Sigmoid colon (tissue), 7 donors: ENCODE data around the gene KCNQ1OT1. TPM values are rescaled to one million over a fixed set of nuclear protein-coding genes. Genes with fewer than 3 reads are reported as not detected.

Experiments used
- DNase-seq: peaks from one replicate; pipeline ENCODE4 v3.0.0-alpha.2; 2019
- H3K27ac ChIP-seq, 4 donors: fragments of 200-600 bp; sonication (generic); one replicate each; pipeline ENCODE4 v1.5.1; 2016 to 2019; ENCODE audit warnings: mild to moderate bottlenecking in 1 of 4
- H3K27me3 ChIP-seq, 3 donors: fragments of 200-600 bp; sonication (generic); one replicate each; pipeline ENCODE4 v1.5.1; 2019; ENCODE audit warnings: mild to moderate bottlenecking in 1 of 3
- H3K36me3 ChIP-seq, 4 donors: fragments of 200-600 bp; sonication (generic); one replicate each; pipeline ENCODE4 v1.5.1; 2016 to 2019
- H3K4me1 ChIP-seq, 4 donors: fragments of 200-600 bp; sonication (generic); one replicate each; pipeline ENCODE4 v1.5.1; 2017 to 2019
- H3K4me3 ChIP-seq, 4 donors: fragments of 200-600 bp; sonication (generic); one replicate each; pipeline ENCODE4 v1.5.1; 2017 to 2019; ENCODE audit warnings: mild to moderate bottlenecking in 2 of 4, moderate library complexity in 1 of 4
- H3K9me3 ChIP-seq, 4 donors: fragments of 200-600 bp in 3 of 4; sonication (generic) in 3 of 4; one replicate each; pipeline versions ENCODE4 v1.5.1 to v1.6.1; 2013 to 2019
- CTCF ChIP-seq, 4 experiments: fragments of 450-650 bp in 3 of 4; fragments of 200-600 bp in 1 of 4; IDR thresholded peaks; one replicate each; pipeline ENCODE4 v1.5.1; 2016 to 2019; ENCODE audit warnings: antibody characterized with exemption in 4 of 4, mild to moderate bottlenecking in 3 of 4, moderate library complexity in 2 of 4
- EP300 ChIP-seq, 4 donors: sonication (generic); formaldehyde crosslinking; IDR thresholded peaks; one replicate each; pipeline ENCODE4 v1.6.1; 2017; ENCODE audit warnings: antibody characterized with exemption in 4 of 4
- POLR2A ChIP-seq, 2 donors: fragments of 450-650 bp; IDR thresholded peaks; one replicate each; pipeline ENCODE4 v1.6.1; 2016; ENCODE audit warnings: antibody characterized with exemption in 2 of 2, mild to moderate bottlenecking in 2 of 2, moderate library complexity in 2 of 2
- POLR2AphosphoS5 ChIP-seq, 4 donors: sonication (generic); formaldehyde crosslinking; IDR thresholded peaks; one replicate each; pipeline ENCODE4 v1.6.1; 2017; ENCODE audit warnings: antibody characterized with exemption in 4 of 4
- WGBS, 2 donors: extraction: QIAGEN DNeasy Blood & Tissue Kit; methylation state at CpG; one replicate each; pipeline ENCODE4 v1.1.7; 2013; 5-methylcytosine and 5-hydroxymethylcytosine counted together
- intact Hi-C: fragments of 100-400 bp; cut with DNase I; formaldehyde crosslinking; loops from one replicate; pipeline ENCODE4 v1.15.1; 2023
- polyA plus RNA-seq, 3 donors: library from polyadenylated mRNA; stranded (reverse); fragments of 200-250 nt; gene quantifications; one replicate each; pipeline ENCODE4 v1.2.3, GENCODE V29; 2013
- total RNA-seq, 4 donors: library from RNA; depleted of rRNA; stranded (reverse); fragments of >200 nt; gene quantifications; one replicate each; pipeline ENCODE4 v1.1.0, GENCODE V29; 2016
- donor health status: healthy with polysubstance abuse.
- donor health status: Bipolar disorder and iron deficiency.
- donor health status: healthy.

KCNQ1OT1 gene
- total and polyA plus RNA-seq, 7 donors, result under 0.01 to 3.6 (median 0.99) TPM

- DNase-seq, result peak; percentile 41
- no peaks in the 10 kb centered on the region for H3K9me3 ChIP-seq
- peaks cover 0 to 20% (median 18%) of the 10 kb centered on the region in 4 donors for H3K4me1 ChIP-seq
- H3K27me3 ChIP-seq, result no peaks in the 10 kb centered on the region
- intact Hi-C loops, result no loop called here
- H3K36me3 ChIP-seq, result no peaks in the 10 kb centered on the region
- 89 to 94% methylated on average over 6 of the region's 6 CpGs for WGBS, 2 donors
- H3K27ac ChIP-seq, result no peak overlapping the region
- H3K4me3 ChIP-seq, result no peak overlapping the region
- TF ChIP-seq POLR2AphosphoS5 (IDR thresholded peaks at IDR 0.05), result no peak
- no peak for TF ChIP-seq POLR2A (IDR thresholded peaks at IDR 0.05)
- no peak for TF ChIP-seq EP300 (IDR thresholded peaks at IDR 0.05)
- TF ChIP-seq CTCF (IDR thresholded peaks at IDR 0.05), result no peak
Observed at GRCh38 chr11:2704356-2704755, 4.6 kb upstream of the KCNQ1OT1 start.

GRCh38 chr11:2703363-2704141 is 3.8 kb upstream of the KCNQ1OT1 start:
- Histone ChIP-seq H3K4me3 (no peak overlapping the region), H3K36me3 (no peaks in the 10 kb centered on the region), H3K27ac (no peak overlapping the region), H3K27me3 (no peaks in the 10 kb centered on the region), H3K4me1 (peaks cover 0 to 12% (median 10%) of the 10 kb centered on the region in 4 donors), H3K9me3 (no peaks in the 10 kb centered on the region)
- DNase-seq, result peak; percentile 61
- intact Hi-C loops, result no loop called here
- TF ChIP-seq EP300 (IDR thresholded peaks at IDR 0.05) (no peak), POLR2A (IDR thresholded peaks at IDR 0.05) (no peak), POLR2AphosphoS5 (IDR thresholded peaks at IDR 0.05) (no peak), CTCF (IDR thresholded peaks at IDR 0.05) (no peak)
- 67 to 83% methylated on average over 16 of the region's 16 CpGs for WGBS, 2 donors

GRCh38 chr11:2702771-2703362 is 3.1 kb upstream of the KCNQ1OT1 start:
- no peaks in the 10 kb centered on the region for H3K27me3 ChIP-seq
- no peaks in the 10 kb centered on the region for H3K9me3 ChIP-seq
- peak; percentile 48 for DNase-seq
- no peak overlapping the region for H3K4me3 ChIP-seq
- H3K4me1 ChIP-seq, result peaks cover 0 to 5% (median 3%) of the 10 kb centered on the region in 4 donors
- H3K36me3 ChIP-seq, result no peaks in the 10 kb centered on the region
- H3K27ac ChIP-seq, result no peak overlapping the region
- WGBS, 2 donors, result 76 to 87% methylated on average over 17 of the region's 17 CpGs
- intact Hi-C loops, result no loop called here
- TF ChIP-seq POLR2AphosphoS5 (IDR thresholded peaks at IDR 0.05) (no peak), EP300 (IDR thresholded peaks at IDR 0.05) (no peak), POLR2A (IDR thresholded peaks at IDR 0.05) (no peak), CTCF (IDR thresholded peaks at IDR 0.05) (no peak)

- Histone ChIP-seq H3K27ac (peak overlapping the region in 3 of 4 donors; percentile 85 to 95 (median 93)), H3K9me3 (no peaks in the 10 kb centered on the region), H3K4me3 (no peak overlapping the region), H3K4me1 (peaks cover 0 to 10% (median 0%) of the 10 kb centered on the region in 4 donors), H3K36me3 (no peaks in the 10 kb centered on the region), H3K27me3 (no peaks in the 10 kb centered on the region)
- DNase-seq, result peak; percentile 32
- TF ChIP-seq CTCF (IDR thresholded peaks at IDR 0.05) (no peak), POLR2A (IDR thresholded peaks at IDR 0.05) (no peak), EP300 (IDR thresholded peaks at IDR 0.05) (no peak), POLR2AphosphoS5 (IDR thresholded peaks at IDR 0.05) (no peak)
- 94 to 95% methylated on average over 5 of the region's 5 CpGs for WGBS, 2 donors
- intact Hi-C loops, result loop anchor here (2.0 kb wide), 1 partner anchor 183 kb away; the partner anchor contains the start of gene CDKN1C
Observed at GRCh38 chr11:2701898-2702434, 2.2 kb upstream of the KCNQ1OT1 start.
